T-helper 1 cell treated with Interleukin-12 subunit alpha and Interleukin-12 subunit beta and Interleukin-4 antibody, amounts not matched to agents 30 μg/mL and 1 μg/mL, for 36 hours (primary cell): ENCODE measurements around the gene PLS3.
"Not testable (repeated sequence)": the region's sequence is repeated elsewhere in the genome, so short reads cannot be mapped to it uniquely, and the experiment has no call there.

ENCODE experiments used
- H3K27ac Mint-ChIP-seq: one replicate; pipeline ENCODE4 v1.8.0; 2021; ENCODE audit warnings: mild to moderate bottlenecking, mixed read lengths
- H3K27me3 Mint-ChIP-seq: one replicate; pipeline ENCODE4 v1.8.0; 2021; ENCODE audit warnings: low read depth, mixed read lengths
- H3K36me3 Mint-ChIP-seq: one replicate; pipeline ENCODE4 v1.8.0; 2021; ENCODE audit warnings: low read depth, mixed read lengths
- H3K4me1 Mint-ChIP-seq: one replicate; pipeline ENCODE4 v1.8.0; 2021; ENCODE audit warnings: low read depth, mixed read lengths
- H3K4me3 Mint-ChIP-seq: one replicate; pipeline ENCODE4 v1.8.0; 2021; ENCODE audit warnings: mild to moderate bottlenecking, moderate library complexity, mixed read lengths
- H3K9me3 Mint-ChIP-seq: one replicate; pipeline ENCODE4 v1.8.0; 2021; ENCODE audit warnings: mixed read lengths

Gene PLS3

DNA sequence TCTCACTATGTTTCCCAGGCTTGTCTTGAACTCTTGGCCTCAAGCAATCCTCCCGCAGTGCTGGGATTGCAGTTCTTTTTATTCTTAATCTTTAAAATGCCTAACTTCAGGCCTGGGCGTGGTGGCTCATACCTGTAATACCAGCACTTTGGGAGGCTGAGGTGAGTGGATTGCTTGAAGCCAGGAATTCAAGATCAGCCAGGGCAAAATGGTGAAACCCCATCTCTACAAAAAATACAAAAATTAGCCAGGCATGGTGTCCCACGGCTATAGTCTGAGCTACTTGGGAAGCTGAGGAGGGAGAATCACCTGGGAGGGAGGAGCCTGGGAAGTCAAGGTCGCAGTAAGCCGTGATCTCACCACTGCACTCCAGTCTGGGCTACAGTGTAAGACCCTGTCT lies 45.9 kb downstream of the PLS3 start:
- no peaks in the 10 kb centered on the region for H3K4me1 Mint-ChIP-seq

DNA sequence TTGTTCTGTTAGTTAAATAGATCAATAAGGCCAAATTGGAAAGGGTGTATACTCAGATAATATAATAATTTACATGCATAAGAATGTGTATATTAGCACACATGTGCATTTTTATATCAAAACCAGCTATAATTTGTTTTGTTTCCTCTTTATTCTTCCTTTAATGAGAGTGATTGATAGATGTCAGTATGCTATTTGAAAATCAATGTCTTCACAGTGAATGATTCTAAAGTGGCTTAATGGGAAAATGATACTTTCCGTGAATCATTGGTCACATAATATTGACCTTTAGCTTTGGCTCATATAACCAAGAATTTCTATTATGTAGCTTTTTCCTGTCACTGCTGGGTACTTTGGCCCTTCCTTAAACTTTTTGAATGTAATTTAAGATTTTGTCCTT lies 48.6 kb downstream of the PLS3 start:
- H3K27me3 Mint-ChIP-seq, result no peaks in the 10 kb centered on the region
- H3K4me3 Mint-ChIP-seq, result no peak overlapping the region
- no peaks in the 10 kb centered on the region for H3K9me3 Mint-ChIP-seq
- H3K4me1 Mint-ChIP-seq, result no peaks in the 10 kb centered on the region
- no peaks in the 10 kb centered on the region for H3K36me3 Mint-ChIP-seq
- no peak overlapping the region for H3K27ac Mint-ChIP-seq

More for the DNA sequence above, 45.9 kb downstream of the PLS3 start:
- no peaks in the 10 kb centered on the region for H3K9me3 Mint-ChIP-seq
- H3K4me3 Mint-ChIP-seq, result no peak overlapping the region
- no peaks in the 10 kb centered on the region for H3K27me3 Mint-ChIP-seq
- no peak overlapping the region for H3K27ac Mint-ChIP-seq
- H3K36me3 Mint-ChIP-seq, result no peaks in the 10 kb centered on the region

DNA sequence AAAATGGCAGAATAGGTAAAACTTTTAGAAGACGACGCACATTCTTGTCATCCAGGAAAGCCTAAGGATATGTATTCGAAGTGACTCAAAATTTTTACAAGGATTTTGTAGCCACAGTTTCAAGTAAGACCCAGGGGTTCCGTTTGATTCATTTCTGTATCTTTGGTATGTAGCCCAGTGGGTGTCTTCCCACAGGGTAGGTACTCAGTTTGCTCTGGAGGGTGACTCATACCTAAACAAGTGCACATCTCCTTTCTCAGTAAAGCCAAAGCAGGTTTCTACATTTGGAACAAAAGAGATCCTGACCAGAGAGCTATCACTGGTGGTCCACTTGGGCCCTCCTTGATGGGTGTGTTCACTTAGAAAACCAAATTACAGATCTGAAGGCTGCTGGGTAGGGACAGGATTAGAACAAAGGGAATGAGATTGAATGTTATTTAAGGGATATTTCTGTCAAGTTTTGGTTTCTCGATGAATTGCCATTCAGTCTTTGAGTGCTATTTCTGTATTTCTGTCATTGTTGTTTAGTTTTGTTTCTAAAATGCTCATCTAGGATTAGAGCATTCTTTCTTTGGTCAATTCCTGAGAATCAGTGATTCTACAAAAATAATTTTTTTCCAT lies 56.1 kb downstream of the PLS3 start:
- H3K4me3 Mint-ChIP-seq, result no peak overlapping the region
- H3K27me3 Mint-ChIP-seq, result no peaks in the 10 kb centered on the region
- H3K4me1 Mint-ChIP-seq, result no peaks in the 10 kb centered on the region
- H3K36me3 Mint-ChIP-seq, result no peaks in the 10 kb centered on the region
- no peaks in the 10 kb centered on the region for H3K9me3 Mint-ChIP-seq
- H3K27ac Mint-ChIP-seq, result no peak overlapping the region

DNA sequence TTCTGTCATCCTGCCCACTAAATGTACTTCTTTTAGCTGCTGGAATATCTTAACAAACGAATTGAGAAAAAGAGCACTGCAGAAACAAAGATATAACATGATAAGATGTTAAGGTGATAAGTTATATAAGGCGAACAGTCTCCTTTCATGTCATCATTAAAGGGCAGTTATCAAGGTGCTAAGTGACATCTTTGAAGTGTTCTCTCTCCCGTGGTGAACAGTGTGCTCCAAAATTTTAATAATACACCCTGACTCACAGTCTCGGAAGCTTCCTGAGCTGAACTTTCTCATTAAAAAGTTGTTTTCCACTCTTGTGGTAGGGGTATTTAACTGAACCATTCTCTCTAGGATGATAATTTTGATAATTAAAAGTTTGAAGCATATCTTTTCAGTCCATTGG lies 61.6 kb downstream of the PLS3 start:
- no peak overlapping the region for H3K27ac Mint-ChIP-seq
- no peak overlapping the region for H3K4me3 Mint-ChIP-seq
- no peaks in the 10 kb centered on the region for H3K27me3 Mint-ChIP-seq
- H3K9me3 Mint-ChIP-seq, result no peaks in the 10 kb centered on the region
- no peaks in the 10 kb centered on the region for H3K4me1 Mint-ChIP-seq
- H3K36me3 Mint-ChIP-seq, result no peaks in the 10 kb centered on the region

DNA sequence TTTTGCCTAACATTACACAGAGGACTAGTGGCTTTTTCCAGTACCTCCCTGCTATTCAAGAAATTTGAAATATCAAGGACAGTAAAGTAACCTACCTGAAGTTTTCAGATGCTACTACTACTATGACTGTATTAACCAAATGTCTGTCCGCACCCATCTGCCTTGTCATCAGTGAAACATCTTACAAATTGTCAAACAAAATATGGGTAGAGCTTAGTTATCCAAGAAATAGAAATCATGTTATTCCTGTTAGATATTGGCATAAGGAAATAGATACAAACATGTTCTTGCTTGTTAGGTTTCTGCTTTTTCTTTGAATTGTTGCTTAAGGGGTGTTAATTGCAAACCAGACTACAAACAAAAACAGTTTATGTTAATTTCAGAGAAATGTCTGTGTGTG lies 63.9 kb downstream of the PLS3 start:
- Mint-ChIP-seq H3K36me3 (no peaks in the 10 kb centered on the region), H3K4me1 (no peaks in the 10 kb centered on the region), H3K9me3 (no peaks in the 10 kb centered on the region), H3K27me3 (no peaks in the 10 kb centered on the region), H3K4me3 (no peak overlapping the region), H3K27ac (no peak overlapping the region)

DNA sequence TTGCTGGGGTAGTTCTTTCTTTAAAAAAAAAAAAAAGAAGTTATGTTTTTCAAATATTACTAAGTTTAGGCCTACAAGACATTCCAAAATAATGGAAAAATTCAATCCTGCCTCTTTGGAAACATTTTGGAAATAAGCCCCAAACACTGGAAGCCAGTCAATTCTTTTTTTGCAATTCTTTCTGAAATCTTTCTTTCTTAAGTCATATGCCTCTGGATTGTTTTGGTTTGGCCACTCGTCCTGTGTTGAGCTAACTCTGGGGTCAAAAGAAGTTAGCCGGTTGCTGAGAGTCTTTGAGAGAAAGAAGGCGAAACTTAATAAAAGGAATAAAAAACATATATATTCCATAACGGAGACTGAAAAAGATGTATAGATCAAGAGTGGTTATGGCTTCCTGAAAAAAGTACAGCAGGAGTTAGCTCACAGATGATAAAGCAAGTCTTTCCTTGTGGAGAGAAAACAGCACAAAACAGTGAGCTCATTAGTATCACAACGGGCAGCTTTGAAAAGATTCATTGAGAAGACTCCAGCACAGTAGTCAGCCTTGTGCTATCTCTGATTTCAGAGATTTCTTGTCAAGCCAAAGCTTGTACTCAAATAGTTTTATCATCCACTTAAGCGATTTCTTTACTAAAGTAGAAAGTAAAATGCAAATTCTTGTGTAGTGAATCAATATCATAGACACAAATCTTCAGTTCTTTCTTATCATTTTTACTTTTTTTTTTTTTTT lies 64.8 kb downstream of the PLS3 start:
- H3K27me3 Mint-ChIP-seq, result no peaks in the 10 kb centered on the region
- H3K9me3 Mint-ChIP-seq, result no peaks in the 10 kb centered on the region
- no peak overlapping the region for H3K27ac Mint-ChIP-seq
- no peak overlapping the region for H3K4me3 Mint-ChIP-seq
- H3K4me1 Mint-ChIP-seq, result no peaks in the 10 kb centered on the region
- no peaks in the 10 kb centered on the region for H3K36me3 Mint-ChIP-seq

DNA sequence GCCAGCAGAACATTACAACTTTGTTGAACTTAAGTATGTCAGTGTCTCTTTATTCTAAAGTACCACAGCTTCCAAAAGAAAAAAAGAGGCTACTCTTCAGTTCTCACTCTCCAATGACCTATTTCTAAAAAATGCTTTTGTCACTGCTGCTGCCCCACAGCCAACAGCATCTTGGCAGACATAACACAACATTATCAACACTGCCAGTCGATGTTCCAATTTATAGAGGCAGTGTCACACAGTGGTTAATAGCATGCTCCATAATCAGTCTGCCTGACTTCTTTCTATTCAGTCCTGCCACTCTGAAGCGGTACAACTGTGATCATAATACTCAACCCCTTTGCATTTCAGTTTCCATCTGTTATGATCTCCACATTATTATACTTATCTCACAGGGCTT lies 69.2 kb downstream of the PLS3 start:
- Mint-ChIP-seq H3K27me3 (no peaks in the 10 kb centered on the region), H3K4me1 (no peaks in the 10 kb centered on the region), H3K36me3 (no peaks in the 10 kb centered on the region), H3K27ac (no peak overlapping the region), H3K9me3 (no peaks in the 10 kb centered on the region), H3K4me3 (no peak overlapping the region)

DNA sequence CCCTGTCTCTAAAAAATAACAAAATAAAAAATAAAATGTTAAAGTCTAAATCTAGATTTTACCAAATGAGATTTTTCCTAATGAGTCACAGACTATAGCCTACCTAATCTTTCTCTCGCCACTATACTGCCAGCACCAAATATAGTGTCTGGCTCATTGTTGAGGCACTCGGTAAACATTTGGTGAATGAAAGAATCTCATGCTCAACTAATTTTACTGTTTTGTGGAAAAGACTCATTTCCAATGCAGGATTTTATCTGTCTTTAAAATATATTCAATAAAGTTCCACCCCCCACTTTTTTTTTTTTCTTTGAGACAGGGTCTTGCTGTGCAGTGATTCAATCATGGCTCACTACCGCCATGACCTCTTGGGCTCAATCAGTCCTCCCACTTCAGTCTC lies 71.5 kb downstream of the PLS3 start:
- no peaks in the 10 kb centered on the region for H3K9me3 Mint-ChIP-seq
- H3K4me1 Mint-ChIP-seq, result no peaks in the 10 kb centered on the region
- H3K27ac Mint-ChIP-seq, result no peak overlapping the region
- no peaks in the 10 kb centered on the region for H3K36me3 Mint-ChIP-seq
- no peak overlapping the region for H3K4me3 Mint-ChIP-seq
- H3K27me3 Mint-ChIP-seq, result no peaks in the 10 kb centered on the region

DNA sequence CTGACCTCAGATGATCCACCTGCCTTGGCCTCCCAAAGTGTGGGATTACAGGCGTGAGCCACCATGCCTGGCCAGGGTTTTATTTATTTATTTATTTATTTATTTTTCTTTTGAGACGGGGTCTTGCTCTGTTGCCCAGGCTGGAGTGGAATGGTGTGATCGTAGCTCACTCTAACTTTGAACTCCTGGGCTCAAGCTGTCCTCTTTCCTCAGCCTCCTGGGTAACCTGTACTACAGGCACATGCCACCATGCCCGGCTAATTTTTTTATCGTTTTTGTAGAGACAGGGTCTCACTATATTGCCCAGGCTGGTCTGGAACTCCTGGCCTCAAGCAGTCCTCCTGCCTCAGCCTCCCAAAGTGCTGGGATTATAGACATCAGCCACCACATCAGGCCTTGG lies 72.4 kb downstream of the PLS3 start:
- H3K4me3 Mint-ChIP-seq, H3K27ac Mint-ChIP-seq, H3K27me3 Mint-ChIP-seq, H3K36me3 Mint-ChIP-seq, H3K9me3 Mint-ChIP-seq, H3K4me1 Mint-ChIP-seq: not testable (repeated sequence)

DNA sequence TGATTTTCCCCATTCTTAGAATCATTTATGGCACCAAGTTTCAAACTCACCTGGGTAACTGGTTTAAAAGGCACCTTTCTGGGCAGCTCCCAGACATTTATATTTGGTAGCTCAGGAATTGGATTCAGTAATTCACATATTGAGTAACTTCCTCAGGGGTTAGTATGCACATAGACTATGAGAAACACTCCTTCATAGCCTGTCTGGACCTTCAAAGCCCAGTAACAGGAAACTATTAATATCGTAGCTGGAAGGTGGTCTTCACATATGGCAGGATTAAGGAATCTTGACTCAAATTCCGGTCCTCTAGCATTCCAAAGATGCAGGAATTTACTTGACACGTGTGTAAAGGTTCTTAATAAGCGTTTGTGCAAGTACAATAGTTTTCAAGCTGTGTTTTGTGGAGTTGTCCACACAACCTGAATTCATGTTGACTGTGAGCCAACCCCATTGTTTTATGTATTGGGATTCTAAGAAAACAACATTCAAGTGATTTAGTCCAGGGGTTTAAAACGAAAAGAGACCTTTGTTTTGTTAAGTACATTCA lies 78.4 kb downstream of the PLS3 start:
- no peaks in the 10 kb centered on the region for H3K4me1 Mint-ChIP-seq
- no peaks in the 10 kb centered on the region for H3K9me3 Mint-ChIP-seq
- no peaks in the 10 kb centered on the region for H3K36me3 Mint-ChIP-seq
- no peak overlapping the region for H3K27ac Mint-ChIP-seq
- no peak overlapping the region for H3K4me3 Mint-ChIP-seq
- H3K27me3 Mint-ChIP-seq, result no peaks in the 10 kb centered on the region

DNA sequence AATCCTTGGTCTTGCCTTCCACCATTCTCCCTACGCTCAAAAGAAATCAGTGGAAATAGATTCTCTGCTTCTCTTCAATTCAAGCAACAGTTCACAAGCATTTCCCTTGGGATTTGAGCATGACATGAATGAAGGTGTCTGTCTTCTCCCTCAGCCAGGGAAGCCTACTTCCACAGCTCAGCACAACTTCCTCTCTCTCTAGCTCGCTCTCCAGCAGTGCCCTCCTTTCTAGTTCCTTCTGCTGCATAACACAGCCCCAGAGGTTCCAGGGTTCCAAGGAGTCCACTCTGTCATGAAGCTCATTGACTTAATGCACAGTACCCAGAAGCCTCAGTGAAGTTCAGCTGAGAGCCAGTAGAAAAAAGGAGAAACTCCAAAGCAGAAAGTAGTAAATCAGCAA lies 81.3 kb downstream of the PLS3 start:
- Mint-ChIP-seq H3K27ac (no peak overlapping the region), H3K27me3 (no peaks in the 10 kb centered on the region), H3K9me3 (no peaks in the 10 kb centered on the region), H3K4me3 (no peak overlapping the region), H3K4me1 (no peaks in the 10 kb centered on the region), H3K36me3 (no peaks in the 10 kb centered on the region)

DNA sequence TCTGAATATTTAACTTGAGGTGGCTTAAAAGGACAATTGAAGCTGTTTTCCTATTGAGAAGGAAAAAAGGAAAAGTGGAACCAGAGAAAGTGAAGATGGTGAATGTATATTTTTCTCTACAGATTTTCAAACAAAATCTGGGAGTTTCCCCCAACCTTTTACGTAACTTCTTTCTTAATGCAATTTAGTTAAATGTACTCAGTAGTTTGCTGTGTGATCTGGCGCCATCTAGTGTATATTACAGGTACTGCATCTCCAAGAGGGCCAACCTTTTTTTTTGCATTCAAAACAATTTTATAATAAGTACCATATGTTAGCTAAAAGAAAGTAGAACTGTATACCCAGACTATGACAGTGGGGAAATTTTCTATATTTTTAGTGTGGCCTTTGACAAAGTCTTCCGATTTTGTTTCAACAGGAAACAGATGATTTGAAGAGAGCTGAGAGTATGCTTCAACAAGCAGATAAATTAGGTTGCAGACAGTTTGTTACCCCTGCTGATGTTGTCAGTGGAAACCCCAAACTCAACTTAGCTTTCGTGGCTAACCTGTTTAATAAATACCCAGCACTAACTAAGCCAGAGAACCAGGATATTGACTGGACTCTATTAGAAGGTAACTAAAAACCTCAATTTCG lies 82.0 kb downstream of the PLS3 start:
- H3K4me1 Mint-ChIP-seq, result no peaks in the 10 kb centered on the region
- H3K4me3 Mint-ChIP-seq, result no peak overlapping the region
- no peaks in the 10 kb centered on the region for H3K9me3 Mint-ChIP-seq
- no peaks in the 10 kb centered on the region for H3K27me3 Mint-ChIP-seq
- H3K36me3 Mint-ChIP-seq, result no peaks in the 10 kb centered on the region
- H3K27ac Mint-ChIP-seq, result no peak overlapping the region

DNA sequence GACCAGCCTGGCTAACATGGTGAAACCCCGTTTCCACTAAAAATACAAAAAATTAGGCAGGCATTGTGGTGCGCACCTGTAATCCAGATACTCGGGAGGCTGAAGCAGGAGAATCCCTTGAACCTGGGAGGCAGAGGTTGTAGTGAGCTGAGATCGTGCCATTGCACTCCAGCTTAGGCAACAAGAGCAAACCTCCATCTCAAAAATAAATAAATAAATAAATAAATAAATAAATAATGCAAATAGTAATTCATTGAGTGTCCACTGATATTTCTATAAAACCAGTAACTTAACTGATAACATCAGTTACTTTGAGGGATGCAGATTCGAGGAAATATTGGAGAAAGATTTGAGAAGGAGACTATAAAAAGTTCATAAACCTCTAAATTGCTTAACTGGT lies 83.4 kb downstream of the PLS3 start:
- H3K9me3 Mint-ChIP-seq, H3K27me3 Mint-ChIP-seq, H3K4me3 Mint-ChIP-seq, H3K36me3 Mint-ChIP-seq, H3K4me1 Mint-ChIP-seq, H3K27ac Mint-ChIP-seq: not testable (repeated sequence)

DNA sequence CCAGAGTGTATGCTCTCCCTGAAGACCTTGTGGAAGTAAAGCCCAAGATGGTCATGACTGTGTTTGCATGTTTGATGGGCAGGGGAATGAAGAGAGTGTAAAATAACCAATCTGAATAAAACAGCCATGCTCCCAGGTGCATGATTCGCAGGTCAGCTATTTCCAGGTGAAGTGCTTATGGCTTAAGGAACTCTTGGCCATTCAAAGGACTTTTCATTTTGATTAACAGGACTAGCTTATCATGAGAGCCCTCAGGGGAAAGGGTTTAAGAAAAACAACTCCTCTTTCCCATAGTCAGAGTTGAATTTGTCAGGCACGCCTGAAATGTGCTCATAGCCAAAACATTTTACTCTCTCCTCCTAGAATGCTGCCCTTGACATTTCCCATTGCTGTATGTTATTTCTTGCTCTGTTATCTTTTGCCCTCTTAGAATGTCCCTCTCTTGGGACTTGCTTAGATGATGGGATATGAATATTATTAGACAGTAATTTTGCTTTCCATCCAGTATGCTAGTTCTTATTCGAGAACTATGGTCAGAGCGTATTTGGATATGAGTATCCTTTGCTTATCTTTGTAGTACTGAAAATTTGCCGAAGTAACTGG lies 88.6 kb downstream of the PLS3 start:
- Mint-ChIP-seq H3K27me3 (no peaks in the 10 kb centered on the region), H3K4me3 (no peak overlapping the region), H3K9me3 (no peaks in the 10 kb centered on the region), H3K4me1 (no peaks in the 10 kb centered on the region), H3K27ac (no peak overlapping the region), H3K36me3 (no peaks in the 10 kb centered on the region)

DNA sequence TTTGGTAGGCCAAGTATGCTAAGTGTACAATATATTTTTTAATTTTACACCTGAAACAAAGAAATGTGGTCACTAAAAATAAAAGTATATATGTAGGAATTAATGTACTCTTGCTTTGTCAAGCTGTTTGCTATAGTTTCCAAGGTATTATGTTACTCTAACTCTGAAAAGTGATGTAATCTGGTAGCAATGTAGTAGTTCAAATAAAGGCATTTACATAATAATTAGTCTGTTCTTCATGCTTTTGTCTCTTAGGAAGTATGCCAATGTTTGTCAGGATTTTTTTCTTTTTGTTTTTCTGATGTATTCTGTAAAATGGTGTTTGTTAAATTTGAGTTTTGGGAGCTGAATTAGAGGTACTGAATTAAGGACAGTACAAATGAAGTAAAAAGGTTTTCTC lies 89.5 kb downstream of the PLS3 start:
- no peaks in the 10 kb centered on the region for H3K4me1 Mint-ChIP-seq
- H3K9me3 Mint-ChIP-seq, result no peaks in the 10 kb centered on the region
- H3K27ac Mint-ChIP-seq, result no peak overlapping the region
- no peaks in the 10 kb centered on the region for H3K27me3 Mint-ChIP-seq
- no peak overlapping the region for H3K4me3 Mint-ChIP-seq
- no peaks in the 10 kb centered on the region for H3K36me3 Mint-ChIP-seq
